GM19455 (cell line): Measurements from ENCODE around the gene SIX6.
"Not testable (repeated sequence)": the region's sequence is repeated elsewhere in the genome, so short reads cannot be mapped to it uniquely, and the experiment has no call there.

ENCODE experiments used
- ATAC-seq: cut with Tn5 transposase; IDR thresholded peaks from one replicate; pipeline ENCODE4 v1.9.1; 2021; ENCODE audit not compliant: unreplicated experiment

Gene SIX6

GRCh38 chr14:60508707-60509437, at the start of gene SIX6:
TSS of gene SIX6 (plus strand) at chr14:60509146. CDS start at chr14:60509399, 253 bp downstream.
- ATAC-seq = no peak

GRCh38 chr14:60480248-60480647, 28.7 kb upstream of the SIX6 start:
- ATAC-seq = not testable (repeated sequence)

DNA sequence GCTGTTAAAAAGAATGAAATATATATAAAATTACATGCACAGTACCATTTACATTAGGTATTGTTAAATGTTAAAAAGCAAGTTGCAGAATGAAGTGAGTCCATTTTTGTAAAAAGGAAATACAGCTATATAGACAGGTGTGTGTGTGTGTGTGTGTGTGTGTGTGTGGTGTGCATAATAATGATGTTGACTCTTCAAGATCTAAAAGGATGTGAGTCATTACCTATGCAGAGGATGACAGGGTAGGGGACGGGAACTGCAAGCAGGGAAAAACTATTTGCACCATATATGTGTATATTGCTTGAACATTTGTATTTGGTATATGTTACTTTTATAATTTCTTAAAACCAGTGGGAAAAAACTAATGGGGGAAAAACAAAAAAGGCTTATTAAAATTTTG, 26.2 kb upstream of the SIX6 start:
- no peak for ATAC-seq

DNA sequence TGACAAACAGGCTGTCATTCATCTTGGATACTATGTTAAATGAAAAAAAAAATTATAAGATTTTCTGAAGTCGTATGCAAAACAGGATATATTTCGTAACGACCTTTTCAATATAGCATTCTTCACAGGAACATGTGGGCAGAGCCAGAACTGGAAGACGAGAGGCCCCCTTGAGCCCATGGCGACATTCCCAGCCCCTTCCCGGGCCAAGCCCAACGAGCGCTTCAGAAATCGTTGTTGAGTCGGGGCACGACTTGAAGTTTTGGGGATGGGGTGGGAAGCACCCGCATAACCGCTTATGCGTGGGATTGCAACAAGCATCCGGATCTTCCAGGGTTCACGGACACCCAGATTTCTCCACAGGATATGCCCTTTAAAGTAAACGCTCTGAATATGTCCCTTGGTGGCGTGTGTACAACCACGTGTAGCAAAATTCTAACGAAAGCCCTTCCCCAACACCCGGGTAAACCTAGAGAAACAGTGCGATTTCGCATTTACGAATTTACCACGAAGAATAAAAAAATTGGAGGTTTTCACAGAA, 23.8 kb upstream of the SIX6 start:
- ATAC-seq = no peak

DNA sequence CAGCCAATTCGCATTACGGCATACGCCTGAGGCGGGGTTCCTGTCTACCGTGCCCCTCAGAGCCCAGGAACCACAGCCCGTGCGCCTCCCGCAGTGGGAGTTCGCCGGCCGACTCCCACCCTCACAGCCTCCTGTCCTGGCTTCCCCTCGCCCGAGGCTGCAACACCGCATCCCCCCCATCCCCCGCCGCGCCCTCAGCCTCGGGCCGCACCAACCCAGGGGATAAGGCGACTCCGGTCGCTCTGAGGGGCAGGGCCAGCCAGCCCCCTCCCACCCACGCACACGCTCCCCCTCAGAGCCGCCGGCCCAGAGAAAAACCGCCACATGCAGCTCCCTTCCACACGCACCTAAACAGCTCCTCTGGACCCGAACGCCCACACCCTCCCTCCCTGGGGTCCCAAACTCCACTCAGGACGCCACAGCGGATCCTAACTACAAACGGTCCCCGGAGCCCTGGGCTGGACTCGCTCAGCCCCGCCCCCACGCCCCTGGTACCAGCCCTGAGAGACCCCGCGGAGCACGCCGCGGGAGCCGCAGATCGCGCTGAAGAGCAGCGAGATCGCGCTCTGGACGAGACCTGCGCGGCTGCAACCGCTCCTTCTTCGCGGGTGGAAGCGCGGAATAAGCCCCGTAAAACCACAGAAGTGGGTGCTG, 23.2 kb upstream of the SIX6 start, which contains the start of gene C14orf39:
C14orf39 (minus strand) TSS at position 466 of the 654 bp plus-strand sequence. CDS start 985 bp downstream, outside the sequence.
- no peak for ATAC-seq

DNA sequence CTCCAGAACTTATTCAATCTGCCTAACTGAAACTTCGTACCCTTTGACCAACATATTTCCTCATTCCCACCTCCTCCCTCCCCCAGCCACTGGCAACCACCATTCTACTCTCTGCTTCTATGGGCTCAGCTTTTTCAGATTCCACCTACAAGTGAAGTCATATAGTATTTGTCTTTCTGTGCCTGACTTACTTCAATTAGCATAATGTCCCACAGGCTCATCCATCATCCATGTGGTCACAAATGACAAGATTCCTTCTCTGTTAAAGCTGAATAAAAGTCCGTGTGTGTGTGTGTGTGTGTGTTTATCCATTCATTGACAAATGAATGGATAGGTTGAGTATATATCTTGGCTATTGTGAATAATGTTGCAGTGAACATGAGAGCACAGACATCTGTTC, 21.7 kb upstream of the SIX6 start:
- no peak for ATAC-seq

DNA sequence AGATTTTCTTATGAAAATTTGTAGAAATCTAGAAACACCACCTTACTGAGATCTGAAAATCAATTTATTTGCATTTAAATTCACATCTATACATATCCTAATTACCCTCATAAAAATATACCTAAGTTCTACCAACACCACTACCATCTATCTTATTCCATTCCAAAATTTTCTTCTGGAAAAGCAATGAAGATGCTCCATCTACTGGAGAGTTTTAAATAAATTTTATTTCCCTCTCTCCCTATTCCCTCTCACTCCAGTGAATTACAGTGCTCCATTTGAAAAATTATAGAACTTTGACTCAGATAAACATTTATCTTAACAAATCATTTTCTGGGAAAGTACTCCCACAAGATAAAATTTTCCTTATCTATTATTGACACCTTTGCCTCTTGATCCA, 20.8 kb upstream of the SIX6 start:
- no peak for ATAC-seq

- ATAC-seq = no peak
These were observed 18.7 kb upstream of the SIX6 start for GRCh38 chr14:60490270-60490669.

- no peak for ATAC-seq
These were observed 13.0 kb upstream of the SIX6 start for GRCh38 chr14:60495946-60496345.

DNA sequence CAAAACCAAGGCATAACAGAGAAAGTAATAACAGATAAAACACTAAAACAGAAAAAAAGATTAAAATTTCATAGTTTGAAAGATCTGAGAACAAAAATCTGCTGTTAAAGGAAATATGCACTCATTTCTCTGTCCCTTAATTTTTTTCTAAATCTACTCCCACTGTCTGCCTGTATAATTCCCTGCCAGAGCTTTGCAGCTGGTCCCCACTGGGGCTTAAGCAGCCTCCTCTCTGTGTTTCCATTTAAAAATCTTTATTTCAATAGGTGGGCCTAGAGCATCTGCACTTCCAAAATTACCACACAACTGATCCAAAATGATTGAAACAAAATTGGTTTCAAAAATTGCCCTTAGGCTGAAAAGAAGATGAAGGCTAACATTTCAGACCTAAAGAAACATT, 6.4 kb upstream of the SIX6 start:
- no peak for ATAC-seq

DNA sequence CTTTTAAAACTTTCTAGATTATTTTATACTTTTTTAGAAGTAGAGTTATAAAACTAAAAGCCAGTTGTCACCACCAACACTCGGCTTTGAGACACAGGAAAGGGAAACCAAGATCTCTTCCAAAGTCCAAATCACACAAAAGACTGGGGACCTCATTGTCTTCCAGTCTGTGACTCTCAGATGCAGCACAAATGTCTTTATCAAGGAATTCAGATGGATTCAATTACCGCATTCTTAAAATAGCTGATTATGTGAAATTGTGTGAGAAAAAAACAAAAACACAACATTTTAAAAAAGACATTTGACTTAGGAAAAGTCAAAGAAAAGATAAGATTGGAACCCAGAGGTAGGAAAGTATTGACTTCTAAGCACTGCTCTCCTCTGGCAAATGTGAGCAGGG, 3.5 kb upstream of the SIX6 start:
- no peak for ATAC-seq

DNA sequence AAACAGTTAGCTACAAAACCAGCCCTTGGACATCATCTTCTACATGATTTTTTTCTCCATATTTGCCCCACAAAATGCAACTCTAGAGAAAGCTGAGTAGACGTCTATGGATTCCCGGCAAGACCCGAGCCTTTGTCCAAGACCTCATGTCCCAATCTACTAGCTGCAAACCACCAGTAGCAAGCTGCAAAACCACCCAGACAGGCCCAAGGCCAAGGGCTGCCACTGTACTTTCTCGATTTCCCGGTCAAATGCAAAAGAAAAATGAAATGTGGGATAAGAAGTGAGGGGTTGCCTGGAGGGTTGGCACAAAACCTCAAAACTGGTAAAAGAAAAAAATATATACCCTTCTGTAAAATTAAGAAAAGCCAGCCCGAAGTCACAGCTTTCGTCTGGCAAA, 2.9 kb upstream of the SIX6 start:
- no peak for ATAC-seq

DNA sequence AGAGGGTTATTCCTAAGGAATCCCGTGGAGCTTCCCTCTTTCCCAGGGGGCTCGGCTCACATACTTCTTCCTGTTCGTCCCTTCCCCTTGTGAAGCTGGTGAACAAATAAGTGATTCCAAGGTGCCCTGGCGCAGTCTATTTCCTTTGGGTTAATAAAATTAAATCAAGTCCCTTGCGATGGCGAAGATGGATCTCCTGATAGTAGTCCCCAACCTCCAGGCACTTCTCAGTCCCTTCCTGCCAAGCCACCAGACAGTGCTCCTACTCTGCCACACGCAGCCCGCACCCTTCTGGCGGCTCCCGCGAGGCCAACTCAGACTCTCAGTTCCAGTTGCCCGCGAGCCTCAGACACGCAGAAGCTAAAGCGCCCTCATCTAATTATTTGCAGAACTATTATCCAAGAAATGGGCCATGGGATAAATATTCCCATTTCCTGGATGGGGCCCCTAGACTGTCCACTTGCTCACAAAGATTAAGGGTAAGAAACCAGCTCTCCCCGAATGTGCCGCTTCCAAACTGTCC, 2.4 kb upstream of the SIX6 start:
- no peak for ATAC-seq

GRCh38 chr14:60506985-60507829, 1.7 kb upstream of the SIX6 start:
- ATAC-seq = no peak

DNA sequence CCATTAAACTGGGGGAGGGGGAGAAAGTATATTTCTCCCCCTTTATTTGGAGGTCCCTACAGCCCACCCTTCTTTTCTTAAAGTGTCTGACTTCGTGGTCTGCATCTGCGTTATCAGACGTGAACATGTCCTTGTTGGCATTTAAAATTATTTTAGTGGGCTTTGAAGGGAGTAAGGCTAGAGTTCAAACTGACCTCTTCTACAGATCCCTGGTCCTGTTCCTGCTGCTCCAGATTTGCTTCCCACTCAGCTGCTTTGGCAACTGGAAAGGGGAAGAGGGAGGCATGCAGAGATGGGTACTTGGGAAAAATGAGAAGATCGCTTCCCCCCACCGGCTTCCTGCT, 611 bp upstream of the SIX6 start:
- ATAC-seq = no peak

DNA sequence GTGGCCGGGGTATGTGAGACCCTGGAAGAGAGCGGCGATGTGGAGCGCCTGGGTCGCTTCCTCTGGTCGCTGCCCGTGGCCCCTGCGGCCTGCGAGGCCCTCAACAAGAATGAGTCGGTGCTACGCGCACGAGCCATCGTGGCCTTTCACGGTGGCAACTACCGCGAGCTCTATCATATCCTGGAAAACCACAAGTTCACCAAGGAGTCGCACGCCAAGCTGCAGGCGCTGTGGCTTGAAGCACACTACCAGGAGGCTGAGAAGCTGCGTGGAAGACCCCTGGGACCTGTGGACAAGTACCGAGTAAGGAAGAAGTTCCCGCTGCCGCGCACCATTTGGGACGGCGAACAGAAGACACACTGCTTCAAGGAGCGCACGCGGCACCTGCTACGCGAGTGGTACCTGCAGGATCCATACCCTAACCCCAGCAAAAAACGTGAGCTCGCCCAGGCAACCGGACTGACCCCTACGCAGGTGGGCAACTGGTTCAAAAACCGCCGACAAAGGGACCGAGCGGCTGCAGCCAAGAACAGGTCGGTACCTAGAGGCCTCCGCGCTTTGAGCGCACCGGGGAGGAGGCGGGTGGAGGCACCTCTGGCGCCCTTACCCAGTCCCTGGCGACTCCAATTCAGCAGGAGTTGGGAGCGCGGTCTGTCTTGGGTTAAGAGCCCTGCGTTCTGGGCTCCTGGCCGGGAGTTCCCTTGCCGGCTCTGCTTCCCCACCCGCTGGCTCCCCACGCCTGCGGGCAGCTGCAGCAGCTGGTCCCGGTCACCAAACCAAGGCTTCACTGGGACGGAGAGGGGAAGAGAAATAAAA, 700 bp downstream of the SIX6 start:
- ATAC-seq = no peak

- ATAC-seq = no peak
These were observed 1.5 kb downstream of the SIX6 start for GRCh38 chr14:60510254-60510950.

DNA sequence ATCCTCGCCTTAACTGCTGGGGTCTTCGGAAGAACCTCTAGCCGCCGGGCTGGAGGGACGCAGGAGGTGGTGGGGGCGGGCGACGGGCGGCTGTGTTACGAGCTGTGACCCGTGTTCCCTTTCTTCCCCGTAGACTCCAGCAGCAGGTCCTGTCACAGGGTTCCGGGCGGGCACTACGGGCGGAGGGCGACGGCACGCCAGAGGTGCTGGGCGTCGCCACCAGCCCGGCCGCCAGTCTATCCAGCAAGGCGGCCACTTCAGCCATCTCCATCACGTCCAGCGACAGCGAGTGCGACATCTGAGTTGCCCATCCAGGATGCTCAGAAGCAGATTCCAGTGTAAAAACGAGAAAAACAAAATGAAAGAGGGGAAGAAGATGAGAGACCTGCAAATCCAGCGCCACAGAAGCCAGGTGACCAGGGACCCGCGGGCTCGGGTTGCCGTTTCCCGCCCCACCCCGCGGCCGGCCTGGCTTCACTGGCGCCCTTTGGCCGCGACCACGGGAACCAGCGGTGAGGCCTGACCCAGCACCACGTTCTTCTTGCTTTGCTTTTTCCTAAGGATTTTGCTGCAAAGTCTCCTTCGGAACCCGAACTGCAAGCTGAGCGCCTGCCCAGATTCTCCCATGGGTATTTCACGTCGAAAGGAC, 2.1 kb downstream of the SIX6 start:
- ATAC-seq = no peak

DNA sequence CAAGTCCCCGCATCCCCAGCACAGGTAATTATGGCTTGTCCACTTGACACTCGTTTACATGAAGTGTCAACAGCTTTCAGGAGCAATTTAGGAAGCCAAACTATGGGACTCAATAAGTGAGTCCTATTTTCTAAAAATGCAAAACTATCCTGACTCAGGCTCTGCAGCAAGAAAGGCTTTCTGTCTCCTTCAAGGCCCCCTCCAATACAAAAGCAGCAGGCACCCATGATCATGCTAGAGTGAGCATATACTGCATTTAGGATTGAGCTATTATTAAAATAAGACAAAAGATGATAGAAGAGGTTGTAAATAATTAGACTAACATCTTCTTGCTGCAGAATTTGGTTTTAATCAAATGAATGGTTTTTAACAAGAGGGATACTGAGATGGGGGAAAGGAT, 3.2 kb downstream of the SIX6 start:
- no peak for ATAC-seq
